IMR-90 (cell line): Measurements from ENCODE around the gene RHBDD1. TPM values are rescaled to one million over a fixed set of nuclear protein-coding genes. Genes with fewer than 3 reads are reported as not detected.
A peak's percentile ranks its signal among the peaks of the same experiment; 100 is the strongest.

Experiments
- ATAC-seq: fragments of 200-7000 bp; cut with Tn5 transposase; 2 replicates; pipeline ENCODE4 v1.9.1; 2020; ENCODE audit warnings: low read depth, mild to moderate bottlenecking, moderate library complexity
- BruUV-seq: library from RNA; stranded (reverse); fragments of 400-500 nt; replicated peaks from 2 replicates; lab custom pipeline; 2021; lab: Mats Ljungman, UMichigan
- CTCF ChIA-PET: fragments of 300-600 bp; formaldehyde crosslinking; extraction: SDS; loops from one replicate; lab custom pipeline; 2021; ENCODE audit warnings: antibody characterized with exemption; lab: Yijun Ruan, JAX
- POLR2A ChIA-PET: fragments of 300-600 bp; sonication (Branson Sonifier 250); formaldehyde crosslinking; loops from one replicate; lab custom pipeline; 2022; ENCODE audit warnings: antibody characterized with exemption; ENCODE audit not compliant: unreplicated experiment; lab: Charles Lee
- DNase-seq: peaks from one replicate; pipeline ENCODE4 v3.0.0; 2013
- H2AFZ ChIP-seq: replicated peaks from 2 replicates; pipeline ENCODE3; 2013; ENCODE audit warnings: low read length, mild to moderate bottlenecking; ENCODE audit not compliant: poor library complexity
- H2AK5ac ChIP-seq: 2 replicates; pipeline ENCODE4 v1.6.1; 2013; ENCODE audit warnings: low read depth, low read length, inconsistent platforms
- H2AK9ac ChIP-seq: replicated peaks from 2 replicates; pipeline ENCODE3; 2013; ENCODE audit warnings: mild to moderate bottlenecking, low read depth, low read length, moderate library complexity; ENCODE audit not compliant: poor library complexity
- H2BK120ac ChIP-seq: 2 replicates; pipeline ENCODE4 v1.6.1; 2013; ENCODE audit warnings: low read depth, low read length, inconsistent platforms
- H2BK15ac ChIP-seq: 3 replicates; pipeline ENCODE4 v1.6.1; 2013; ENCODE audit warnings: low read depth, low read length, inconsistent platforms
- H2BK20ac ChIP-seq: 2 replicates; pipeline ENCODE4 v1.6.1; 2013; ENCODE audit warnings: low read depth, mild to moderate bottlenecking, inconsistent platforms, low read length, moderate library complexity
- H2BK5ac ChIP-seq: 2 replicates; pipeline ENCODE4 v1.6.1; 2013; ENCODE audit warnings: mild to moderate bottlenecking, low read depth, low read length, inconsistent platforms; ENCODE audit not compliant: poor library complexity, severe bottlenecking
- H3K14ac ChIP-seq: replicated peaks from 2 replicates; pipeline ENCODE4 v1.6.1; 2013; ENCODE audit warnings: low read depth, low read length, inconsistent platforms
- H3K18ac ChIP-seq: 2 replicates; pipeline ENCODE4 v1.6.1; 2013; ENCODE audit warnings: low read depth, low read length, control low read depth
- H3K23ac ChIP-seq: 2 replicates; pipeline ENCODE4 v1.6.1; 2013; ENCODE audit warnings: low read depth, low read length, inconsistent platforms
- H3K27ac ChIP-seq: 2 replicates; pipeline ENCODE4 v1.5.1; 2013; ENCODE audit warnings: mild to moderate bottlenecking, control low read depth, low read length; ENCODE audit not compliant: insufficient read depth
- H3K27me3 ChIP-seq: 2 replicates; pipeline ENCODE4 v1.6.1; 2013; ENCODE audit warnings: low read length; ENCODE audit not compliant: control insufficient read depth, insufficient read depth
- H3K36me3 ChIP-seq: 2 replicates; pipeline ENCODE4 v1.6.1; 2013; ENCODE audit warnings: low read length, mixed read lengths; ENCODE audit not compliant: control insufficient read depth, insufficient read depth
- H3K4ac ChIP-seq: 2 replicates; pipeline ENCODE4 v1.6.1; 2013; ENCODE audit warnings: low read depth, low read length, inconsistent platforms
- H3K4me1 ChIP-seq: 2 replicates; pipeline ENCODE4 v1.6.1; 2013; ENCODE audit warnings: low read length, mixed read lengths; ENCODE audit not compliant: control insufficient read depth, insufficient read depth
- H3K4me2 ChIP-seq: 2 replicates; pipeline ENCODE4 v1.6.1; 2013; ENCODE audit warnings: low read depth, mild to moderate bottlenecking, control low read depth, low read length, moderate library complexity
- H3K4me3 ChIP-seq: 2 replicates; pipeline ENCODE4 v1.5.1; 2013; ENCODE audit warnings: low read depth, mild to moderate bottlenecking, control low read depth, low read length, moderate library complexity; ENCODE audit not compliant: insufficient read depth
- H3K56ac ChIP-seq: 2 replicates; pipeline ENCODE4 v1.6.1; 2013; ENCODE audit warnings: low read length, inconsistent platforms; ENCODE audit not compliant: insufficient read depth; ENCODE audit errors: extremely low read depth
- H3K79me1 ChIP-seq, 2 experiments: 2 replicates each; pipeline ENCODE4 v1.6.1; 2013; ENCODE audit warnings: low read length in 2 of 2, inconsistent platforms in 1 of 2, low read depth in 1 of 2
- H3K9ac ChIP-seq: 2 replicates; pipeline ENCODE4 v1.6.1; 2013; ENCODE audit warnings: low read depth, low read length, control low read depth
- H3K9me1 ChIP-seq: 2 replicates; pipeline ENCODE4 v1.6.1; 2013; ENCODE audit warnings: low read length, inconsistent platforms; ENCODE audit not compliant: insufficient read depth
- H3K9me3 ChIP-seq: 2 replicates; pipeline ENCODE4 v1.6.1; 2013; ENCODE audit warnings: low read length; ENCODE audit not compliant: control insufficient read depth, insufficient read depth
- H4K20me1 ChIP-seq: 2 replicates; pipeline ENCODE4 v1.6.1; 2013; ENCODE audit warnings: low read length, inconsistent platforms; ENCODE audit not compliant: insufficient read depth
- H4K5ac ChIP-seq: 2 replicates; pipeline ENCODE4 v1.6.1; 2013; ENCODE audit warnings: mild to moderate bottlenecking, low read depth, low read length, control low read depth
- H4K8ac ChIP-seq, 2 experiments: 2 replicates each; pipeline ENCODE4 v1.6.1; 2013; ENCODE audit warnings: low read depth in 2 of 2, low read length in 2 of 2, control low read depth in 1 of 2, inconsistent platforms in 1 of 2
- H4K91ac ChIP-seq: 2 replicates; pipeline ENCODE4 v1.6.1; 2013; ENCODE audit warnings: low read depth, low read length, inconsistent platforms; ENCODE audit not compliant: insufficient read depth
- BHLHE40 ChIP-seq: fragments of 150-350 bp; IDR thresholded peaks from 2 replicates; pipeline ENCODE4 v1.6.1; 2016; ENCODE audit warnings: mild to moderate bottlenecking, low read depth, low read length
- CEBPB ChIP-seq: IDR thresholded peaks from 2 replicates; pipeline ENCODE4 v1.6.1; 2012; ENCODE audit warnings: low read depth, low read length, improper control_type of control experiment
- CHD1 ChIP-seq: IDR thresholded peaks from 2 replicates; pipeline ENCODE4 v1.6.1; 2012; ENCODE audit warnings: low read depth, low read length, improper control_type of control experiment
- CTCF ChIP-seq: conservative IDR thresholded peaks from 2 replicates; pipeline ENCODE4 v1.5.1; 2012; ENCODE audit warnings: mild to moderate bottlenecking, low read depth, low read length, improper control_type of control experiment
- ELK1 ChIP-seq: fragments of 150-350 bp; IDR thresholded peaks from 2 replicates; pipeline ENCODE4 v1.6.1; 2016; ENCODE audit warnings: low read depth, mild to moderate bottlenecking, low read length, moderate library complexity, borderline replicate concordance
- FOS ChIP-seq: fragments of 150-350 bp; IDR thresholded peaks from 2 replicates; pipeline ENCODE4 v1.6.1; 2016; ENCODE audit warnings: low read depth, low read length
- MAFK ChIP-seq: IDR thresholded peaks from 2 replicates; pipeline ENCODE4 v1.6.1; 2012; ENCODE audit warnings: low read depth, low read length, improper control_type of control experiment
- MAZ ChIP-seq: IDR thresholded peaks from 2 replicates; pipeline ENCODE4 v1.6.1; 2012; ENCODE audit warnings: low read depth, mild to moderate bottlenecking, low read length, improper control_type of control experiment, moderate library complexity, borderline replicate concordance
- MXI1 ChIP-seq: IDR thresholded peaks from 2 replicates; pipeline ENCODE4 v1.6.1; 2012; ENCODE audit warnings: low read depth, mild to moderate bottlenecking, low read length, moderate library complexity, borderline replicate concordance
- NFE2L2 ChIP-seq: fragments of 150-350 bp; IDR thresholded peaks from 2 replicates; pipeline ENCODE4 v1.6.1; 2016; ENCODE audit warnings: low read depth, mild to moderate bottlenecking, low read length
- POLR2A ChIP-seq: IDR thresholded peaks from 2 replicates; pipeline ENCODE4 v1.6.1; 2012; ENCODE audit warnings: mild to moderate bottlenecking, low read depth, low read length
- RAD21 ChIP-seq: IDR thresholded peaks from 2 replicates; pipeline ENCODE4 v1.6.1; 2012; ENCODE audit warnings: low read length, improper control_type of control experiment
- RCOR1 ChIP-seq: IDR thresholded peaks from 2 replicates; pipeline ENCODE4 v1.6.1; 2012; ENCODE audit warnings: mild to moderate bottlenecking, low read length, improper control_type of control experiment; ENCODE audit not compliant: insufficient replicate concordance
- RFX5 ChIP-seq: IDR thresholded peaks from 2 replicates; pipeline ENCODE4 v1.8.0; 2012; ENCODE audit warnings: low read depth, mild to moderate bottlenecking, low read length, moderate library complexity
- SMC3 ChIP-seq: fragments of 150-350 bp; IDR thresholded peaks from 2 replicates; pipeline ENCODE4 v1.6.1; 2016; ENCODE audit warnings: low read depth, mild to moderate bottlenecking, antibody characterized with exemption, low read length, moderate library complexity
- USF2 ChIP-seq: fragments of 150-350 bp; IDR thresholded peaks from 2 replicates; pipeline ENCODE4 v1.6.1; 2017; ENCODE audit warnings: mild to moderate bottlenecking, antibody characterized with exemption, low read length, low read depth
- WGBS, 2 experiments: methylation state at CpG; one replicate each; pipeline versions ENCODE4 v1.1.5 to v1.1.7; 2013; ENCODE audit warnings: missing lambda C conversion rate in 2 of 2; ENCODE audit not compliant: insufficient read length in 1 of 2; ENCODE audit errors: extremely low coverage in 2 of 2; 5-methylcytosine and 5-hydroxymethylcytosine counted together
- dilution Hi-C: fragments of 300-500 bp; cut with HindIII; formaldehyde crosslinking; loops from one replicate; pipeline ENCODE4 v1.14.3; 2018; ENCODE audit warnings: low sequenced_read_pairs; ENCODE audit not compliant: unreplicated experiment
- in situ Hi-C: fragments of 300-500 bp; cut with MboI; formaldehyde crosslinking; loops from 3 replicates; pipeline ENCODE4 v1.14.3; 2019; ENCODE audit warnings: low sequenced_read_pairs, inconsistent platforms, mixed read lengths
- intact Hi-C: fragments of 100-400 bp; cut with micrococcal nuclease; formaldehyde crosslinking; loops from 2 replicates; pipeline ENCODE4 v1.10.0; 2022
- polyA plus RNA-seq, 3 experiments: library from polyadenylated mRNA; depleted of rRNA; stranded (reverse); fragments of >200 nt; gene quantifications; 2 replicates each; pipeline ENCODE4 v1.2.3, GENCODE V29; 2012; ENCODE audit warnings: low replicate concordance in 1 of 3
- total RNA-seq: library from RNA; depleted of rRNA; stranded (reverse); fragments of >200 nt; gene quantifications from 2 replicates; pipeline ENCODE4 v1.2.3, GENCODE V29; 2012

Gene RHBDD1
- total and polyA plus RNA-seq, 2 of the 4 experiments (the other 2 are of a cell fraction), result 9.7 to 14.0 TPM

- H3K36me3 ChIP-seq, result peaks cover 6% of the 10 kb centered on the region
- CTCF ChIA-PET, result no interaction called here
- in situ Hi-C loops (no loop called here), dilution Hi-C loops (no loop called here), intact Hi-C loops (no loop called here)
- H3K4ac ChIP-seq, result no peak overlapping the region
- no peak overlapping the region for H2BK120ac ChIP-seq
- H2AK9ac ChIP-seq, result peak overlapping the region; percentile 17
- 67% methylated on average over 1 of the region's 1 CpG; no CpG with 5 or more reads in 1 of the 2 experiments for WGBS, 2 experiments
- peaks cover 4 to 13% of the 10 kb centered on the region in 2 experiments; a peak in 2 of 4 replicates for H3K79me1 ChIP-seq
- no peak overlapping the region for H2BK5ac ChIP-seq
- H4K5ac ChIP-seq, result no peak overlapping the region
- no peak overlapping the region for H4K91ac ChIP-seq
- DNase-seq, result no peak
- H3K23ac ChIP-seq, result no peak overlapping the region
- no TSS peak for BruUV-seq
- H3K4me3 ChIP-seq, result no peak overlapping the region
- H4K20me1 ChIP-seq, result no peaks in the 10 kb centered on the region
- no peak overlapping the region for H3K56ac ChIP-seq
- H3K27ac ChIP-seq, result no peak overlapping the region
- TF ChIP-seq CTCF (no peak), ELK1 (no peak), USF2 (no peak), RFX5 (no peak), BHLHE40 (no peak), POLR2A (no peak), RAD21 (no peak), MAFK (no peak), FOS (no peak), SMC3 (no peak), CHD1 (no peak), NFE2L2 (no peak), RCOR1 (no peak), MAZ (no peak), CEBPB (no peak), MXI1 (no peak)
- no peak overlapping the region for H3K18ac ChIP-seq
- no peaks in the 10 kb centered on the region for H3K27me3 ChIP-seq
- no peak overlapping the region for H3K4me2 ChIP-seq
- no peak overlapping the region for H4K8ac ChIP-seq
- H2BK15ac ChIP-seq, result no peak overlapping the region
- POLR2A ChIA-PET, result no interaction called here
- H2AK5ac ChIP-seq, result no peak overlapping the region
- H3K9me3 ChIP-seq, result no peaks in the 10 kb centered on the region
- no peak overlapping the region for H3K9ac ChIP-seq
- ATAC-seq, result no peak
- peaks cover 8% of the 10 kb centered on the region; the same call in 1 of the 2 replicates for H3K9me1 ChIP-seq
- no peak overlapping the region for H3K14ac ChIP-seq
- peaks cover 2% of the 10 kb centered on the region; the same call in 1 of the 2 replicates for H3K4me1 ChIP-seq
- no peak overlapping the region for H2BK20ac ChIP-seq
- no peak overlapping the region for H2AFZ ChIP-seq
Measured at GRCh38 chr2:226865273-226865672, 29.4 kb downstream of the RHBDD1 start.
